ENCODE measurements around the gene FAM174A.
A peak's percentile ranks its signal among the peaks of the same experiment; 100 is the strongest.
"Not testable (repeated sequence)": the region's sequence is repeated elsewhere in the genome, so short reads cannot be mapped to it uniquely, and the experiment has no call there.

The FAM174A gene

DNA sequence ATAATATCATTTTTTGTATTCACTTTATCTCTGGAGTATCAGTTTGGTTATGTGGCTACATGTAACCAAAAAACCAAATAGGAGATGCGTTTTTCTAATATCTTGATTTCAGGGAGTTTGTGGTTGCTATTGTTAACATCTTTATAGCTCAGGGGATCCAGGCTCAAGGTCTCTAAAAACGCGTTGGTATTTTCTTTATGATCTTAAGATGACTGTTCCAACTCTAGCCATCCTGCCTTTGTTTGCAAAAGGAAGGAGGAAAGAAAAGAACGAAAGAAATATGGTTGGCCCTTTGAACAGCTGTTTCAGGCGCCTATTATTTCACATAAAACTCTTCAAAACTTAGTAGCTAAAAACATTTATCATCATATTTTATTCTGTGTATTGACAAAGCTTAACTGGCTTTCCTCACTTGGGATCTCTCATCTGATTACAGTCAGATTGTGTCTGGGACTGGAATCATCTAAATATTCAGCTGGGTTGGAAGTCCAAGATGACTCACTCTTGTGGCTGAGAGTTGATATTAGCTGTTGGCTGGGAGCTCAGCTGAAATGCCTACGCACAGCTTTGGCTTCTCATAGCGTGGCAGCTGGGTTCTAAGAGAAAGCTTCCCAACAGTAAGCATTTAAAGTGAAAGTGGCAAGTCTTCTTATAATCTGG lies 60.1 kb downstream of the FAM174A start:
- DNase-seq (ENCODE audit: low read depth): peak; percentile 88
- TF ChIP-seq, protein P1, sequence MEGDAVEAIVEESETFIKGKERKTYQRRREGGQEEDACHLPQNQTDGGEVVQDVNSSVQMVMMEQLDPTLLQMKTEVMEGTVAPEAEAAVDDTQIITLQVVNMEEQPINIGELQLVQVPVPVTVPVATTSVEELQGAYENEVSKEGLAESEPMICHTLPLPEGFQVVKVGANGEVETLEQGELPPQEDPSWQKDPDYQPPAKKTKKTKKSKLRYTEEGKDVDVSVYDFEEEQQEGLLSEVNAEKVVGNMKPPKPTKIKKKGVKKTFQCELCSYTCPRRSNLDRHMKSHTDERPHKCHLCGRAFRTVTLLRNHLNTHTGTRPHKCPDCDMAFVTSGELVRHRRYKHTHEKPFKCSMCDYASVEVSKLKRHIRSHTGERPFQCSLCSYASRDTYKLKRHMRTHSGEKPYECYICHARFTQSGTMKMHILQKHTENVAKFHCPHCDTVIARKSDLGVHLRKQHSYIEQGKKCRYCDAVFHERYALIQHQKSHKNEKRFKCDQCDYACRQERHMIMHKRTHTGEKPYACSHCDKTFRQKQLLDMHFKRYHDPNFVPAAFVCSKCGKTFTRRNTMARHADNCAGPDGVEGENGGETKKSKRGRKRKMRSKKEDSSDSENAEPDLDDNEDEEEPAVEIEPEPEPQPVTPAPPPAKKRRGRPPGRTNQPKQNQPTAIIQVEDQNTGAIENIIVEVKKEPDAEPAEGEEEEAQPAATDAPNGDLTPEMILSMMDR (conservative IDR thresholded peaks at IDR 0.05; ENCODE audit: low read depth, low read length): no peak
- H3K4me3 ChIP-seq (ENCODE audit: low read length): no peak overlapping the region

DNA sequence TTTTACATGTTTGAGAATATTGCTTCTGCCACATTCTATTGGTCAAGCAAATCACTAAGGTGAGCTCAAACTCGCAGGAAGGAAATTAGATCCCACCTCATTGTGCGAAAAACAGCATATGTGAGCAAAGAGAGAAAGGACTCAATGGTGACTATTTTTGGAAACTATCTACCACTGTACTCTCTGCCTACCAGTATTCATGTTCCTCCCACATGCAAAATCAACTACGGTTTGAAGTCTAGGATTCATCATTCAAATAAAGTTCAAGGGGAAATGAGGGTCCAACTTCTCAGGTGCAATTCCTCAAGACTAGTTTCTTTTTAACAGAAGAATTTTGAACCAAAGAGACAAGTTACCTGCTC lies 60.6 kb downstream of the FAM174A start:
- no peak overlapping the region for H3K4me3 ChIP-seq (ENCODE audit: low read length)
- TF ChIP-seq, protein P1 (conservative IDR thresholded peaks at IDR 0.05; ENCODE audit: low read depth, low read length): no peak
- DNase-seq (ENCODE audit: low read depth): no peak

DNA sequence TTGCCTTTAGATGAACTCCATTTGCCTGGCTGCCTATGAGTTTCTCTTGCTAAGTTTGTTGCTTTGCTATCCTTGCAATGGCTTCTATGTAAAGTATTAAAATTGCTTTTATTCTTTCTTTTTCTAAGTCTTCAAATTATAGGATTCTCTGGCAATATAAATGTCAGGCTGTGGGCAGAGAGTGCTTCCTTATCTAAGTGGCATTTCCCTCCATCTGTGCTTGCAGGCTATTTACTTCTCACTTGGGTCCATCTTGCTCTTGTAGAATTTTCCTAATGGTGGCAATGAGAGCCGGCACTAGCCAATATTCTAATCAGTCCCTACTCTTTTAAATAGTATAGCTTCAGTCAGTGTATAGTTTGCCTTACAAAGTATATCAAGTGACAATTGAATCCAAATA lies 63.3 kb downstream of the FAM174A start:
- no peak for DNase-seq (ENCODE audit: low read depth)
- no peak overlapping the region for H3K4me3 ChIP-seq (ENCODE audit: low read length)
- TF ChIP-seq, protein P1 (conservative IDR thresholded peaks at IDR 0.05; ENCODE audit: low read depth, low read length): no peak

DNA sequence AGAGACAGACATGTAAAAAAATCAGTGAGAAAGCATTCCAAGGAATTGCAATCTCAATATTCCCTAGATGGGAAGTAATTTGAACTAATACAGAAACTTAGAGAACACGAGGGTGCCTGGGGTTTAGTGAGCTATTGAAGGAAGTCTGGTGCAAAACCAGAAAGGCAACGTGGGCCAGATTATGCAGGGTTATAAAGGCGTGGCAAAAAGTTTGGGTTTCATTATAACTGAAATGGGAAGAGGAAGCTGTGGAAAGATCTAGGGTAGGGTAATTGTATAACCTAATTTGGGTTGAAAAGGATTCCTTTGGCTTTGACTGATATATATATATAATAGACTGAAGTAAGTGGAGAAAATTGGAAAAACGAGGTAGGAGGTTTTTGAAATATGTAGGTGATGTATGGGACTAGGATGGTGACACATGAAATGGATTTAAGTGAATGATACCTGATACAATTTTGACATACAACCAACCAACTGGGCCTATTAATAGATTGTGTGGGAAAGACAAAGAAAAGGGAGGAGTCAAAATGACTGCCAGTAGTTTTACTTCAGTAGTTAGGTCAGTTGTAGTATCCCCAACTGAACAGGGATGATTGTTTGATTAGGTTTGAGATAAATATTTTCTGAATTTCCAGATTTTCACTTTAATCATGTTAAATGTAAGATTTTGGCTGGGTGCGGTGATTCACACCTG lies 65.3 kb downstream of the FAM174A start:
- TF ChIP-seq, protein P1 (conservative IDR thresholded peaks at IDR 0.05; ENCODE audit: low read depth, low read length): no peak
- no peak for DNase-seq (ENCODE audit: low read depth)
- H3K4me3 ChIP-seq (ENCODE audit: low read length): no peak overlapping the region

DNA sequence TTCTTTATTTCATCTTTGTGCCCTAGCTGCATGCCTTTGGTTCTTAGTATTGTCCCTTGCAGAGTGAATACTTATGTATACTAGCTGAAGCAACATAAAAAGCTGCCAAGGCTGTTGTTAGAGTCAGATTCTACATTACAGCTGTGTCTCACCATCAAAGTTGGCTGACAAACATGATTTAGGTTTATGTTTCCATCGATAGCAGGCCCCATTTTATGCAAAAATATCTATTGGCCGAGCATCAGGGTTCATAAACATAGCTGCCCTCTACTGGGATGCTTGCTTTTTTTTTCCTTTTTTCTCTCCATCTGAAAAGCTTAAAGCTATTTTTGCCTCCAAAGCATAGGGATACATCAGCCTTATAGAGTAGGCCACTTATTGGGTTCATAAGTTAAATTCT lies 68.0 kb downstream of the FAM174A start:
- DNase-seq (ENCODE audit: low read depth): no peak
- H3K4me3 ChIP-seq (ENCODE audit: low read length): no peak overlapping the region
- TF ChIP-seq, protein P1 (conservative IDR thresholded peaks at IDR 0.05; ENCODE audit: low read depth, low read length): no peak

DNA sequence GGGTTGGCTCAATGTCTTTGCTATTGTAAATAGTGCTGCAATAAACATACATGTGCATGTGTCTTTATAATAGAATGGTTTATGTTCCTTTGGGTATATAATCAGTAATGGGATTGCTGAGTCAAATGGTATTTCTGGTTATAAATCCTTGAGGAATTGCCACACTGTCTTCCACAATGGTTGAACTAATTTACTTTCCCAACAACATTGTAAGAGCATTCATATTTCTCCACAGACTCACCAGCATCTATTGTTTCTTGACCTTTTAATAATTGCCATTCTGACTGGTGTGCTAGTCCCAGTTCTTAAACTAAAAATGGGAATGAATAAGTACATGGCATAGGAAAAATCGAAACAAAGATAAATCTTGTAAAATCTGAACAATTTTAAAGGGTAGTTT lies 68.8 kb downstream of the FAM174A start:
- H3K4me3 ChIP-seq (ENCODE audit: low read length); DNase-seq (ENCODE audit: low read depth): not testable (repeated sequence)

DNA sequence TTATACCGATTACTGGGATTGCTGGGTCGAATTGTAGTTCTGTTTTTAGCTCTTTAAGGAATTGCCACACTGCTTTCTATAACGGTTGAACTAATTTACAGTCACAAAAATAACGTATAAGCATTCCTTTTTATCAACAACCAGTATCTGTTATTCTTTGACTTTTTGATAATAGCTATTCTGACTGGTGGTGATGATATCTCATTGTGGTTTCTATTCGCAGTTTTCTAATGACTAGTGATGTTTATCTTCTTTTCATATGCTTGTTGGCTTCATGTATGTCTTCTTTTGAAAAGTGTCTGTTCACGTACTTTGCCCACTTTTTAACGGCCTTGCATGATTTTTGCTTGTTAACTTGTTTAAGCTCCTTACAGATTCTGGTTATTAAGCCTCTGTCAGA lies 74.4 kb downstream of the FAM174A start:
- no peak overlapping the region for H3K4me3 ChIP-seq (ENCODE audit: low read length)

More for the DNA sequence above, 74.4 kb downstream of the FAM174A start:
- DNase-seq (ENCODE audit: low read depth): no peak
- TF ChIP-seq, protein P1 (conservative IDR thresholded peaks at IDR 0.05; ENCODE audit: low read depth, low read length): no peak

Measured in retinal pigment epithelial cell (primary cell).